SK-N-SH (cell line): Measurements from ENCODE around the gene RASA3. TPM values are rescaled to one million over a fixed set of nuclear protein-coding genes. Genes with fewer than 3 reads are reported as not detected.
A peak's percentile ranks its signal among the peaks of the same experiment; 100 is the strongest.

Experiments used
- CTCF ChIA-PET: fragments of 300-600, 350-600 bp; formaldehyde crosslinking; extraction: SDS; loops from one replicate; lab custom pipeline; 2021; lab: Yijun Ruan, JAX
- POLR2A ChIA-PET: fragments of 350-600 bp; sonication (Branson Sonifier 250); formaldehyde crosslinking; extraction: SDS; loops from one replicate; lab custom pipeline; 2020; ENCODE audit warnings: antibody characterized with exemption, inconsistent platforms; lab: Yijun Ruan, JAX
- DNase-seq: peaks from one replicate; pipeline ENCODE4 v3.0.0; 2012
- H2AFZ ChIP-seq: fragments of 200-600 bp; sonication (generic); 2 replicates; pipeline ENCODE4 v1.8.1; 2016; ENCODE audit warnings: antibody characterized with exemption, mild to moderate bottlenecking, low read depth
- H3F3A ChIP-seq: fragments of 200-600 bp; sonication (generic); replicated peaks from 2 replicates; pipeline ENCODE3; 2016; ENCODE audit warnings: antibody characterized with exemption, mild to moderate bottlenecking; ENCODE audit not compliant: insufficient read depth
- H3K27ac ChIP-seq, 2 experiments: fragments of 200-500 bp in 1 of 2; fragments of 200-600 bp in 1 of 2; sonication (Bioruptor generic) in 1 of 2; sonication (generic), shearing (Covaris generic) in 1 of 2; 2 replicates each; pipeline versions ENCODE4 v1.5.1 to v1.6.1; 2014 to 2016; ENCODE audit warnings: low read depth in 2 of 2, inconsistent platforms in 1 of 2, low read length in 1 of 2, mild to moderate bottlenecking in 1 of 2, mixed read lengths in 1 of 2
- H3K27me3 ChIP-seq: fragments of 200-600 bp; sonication (generic), shearing (Covaris generic); 2 replicates; pipeline ENCODE4 v1.6.1; 2016; ENCODE audit warnings: mixed run types; ENCODE audit not compliant: insufficient read depth
- H3K36me3 ChIP-seq, 2 experiments: fragments of 200-500 bp in 1 of 2; fragments of 200-600 bp in 1 of 2; sonication (Bioruptor generic) in 1 of 2; sonication (generic) in 1 of 2; replicated peaks in 1 of 2; 2 replicates each; pipeline versions ENCODE3 to v1.5.1; 2014 to 2016; ENCODE audit warnings: low read length in 1 of 2, mild to moderate bottlenecking in 1 of 2; ENCODE audit not compliant: insufficient read depth in 2 of 2, control insufficient read depth in 1 of 2
- H3K4me1 ChIP-seq, 2 experiments: fragments of 200-500 bp in 1 of 2; fragments of 200-600 bp in 1 of 2; sonication (Bioruptor generic) in 1 of 2; sonication (generic), shearing (Covaris generic) in 1 of 2; 2 replicates each; pipeline versions ENCODE4 v1.5.1 to v1.6.1; 2014 to 2016; ENCODE audit warnings: low read depth in 1 of 2, low read length in 1 of 2, mixed run types in 1 of 2; ENCODE audit not compliant: insufficient read depth in 2 of 2, control insufficient read depth in 1 of 2
- H3K4me2 ChIP-seq: fragments of 200-600 bp; sonication (generic), shearing (Covaris generic); 2 replicates; pipeline ENCODE4 v1.6.1; 2017; ENCODE audit warnings: mixed run types
- H3K4me3 ChIP-seq, 2 experiments: fragments of 200-500 bp in 1 of 2; fragments of 200-600 bp in 1 of 2; sonication (Bioruptor generic) in 1 of 2; sonication (generic), shearing (Covaris generic) in 1 of 2; 2 replicates each; pipeline versions ENCODE4 v1.5.1 to v1.8.1; 2014 to 2016; ENCODE audit warnings: low read depth in 2 of 2, inconsistent platforms in 1 of 2, low read length in 1 of 2, mild to moderate bottlenecking in 1 of 2, mixed read lengths in 1 of 2, moderate library complexity in 1 of 2
- H3K79me2 ChIP-seq: fragments of 200-600 bp; sonication (generic); 2 replicates; pipeline ENCODE4 v1.8.1; 2017; ENCODE audit warnings: mild to moderate bottlenecking; ENCODE audit not compliant: insufficient read depth
- H3K9ac ChIP-seq: fragments of 200-600 bp; sonication (generic); 2 replicates; pipeline ENCODE4 v1.6.1; 2017; ENCODE audit warnings: mixed run types
- H3K9me2 ChIP-seq: fragments of 200-600 bp; sonication (generic); 2 replicates; pipeline ENCODE4 v1.6.1; 2017; ENCODE audit warnings: mixed run types
- H3K9me3 ChIP-seq: fragments of 200-600 bp; sonication (generic); 2 replicates; pipeline ENCODE4 v1.6.1; 2017; ENCODE audit warnings: mixed run types, mild to moderate bottlenecking, moderate library complexity
- H4K20me1 ChIP-seq: fragments of 200-600 bp; sonication (generic); 2 replicates; pipeline ENCODE4 v1.6.1; 2017; ENCODE audit warnings: mild to moderate bottlenecking, mixed run types; ENCODE audit not compliant: insufficient read depth
- CHD2 ChIP-seq: fragments of 150-350 bp; IDR thresholded peaks from 2 replicates; pipeline ENCODE4 v1.6.1; 2018; ENCODE audit warnings: low read length; ENCODE audit not compliant: partially characterized antibody
- ELF1 ChIP-seq: IDR thresholded peaks from 2 replicates; pipeline ENCODE4 v1.4.0; 2012
- FOXM1 ChIP-seq: IDR thresholded peaks from 2 replicates; pipeline ENCODE4 v1.4.0; 2012; ENCODE audit warnings: low read depth, mild to moderate bottlenecking
- GABPA ChIP-seq: IDR thresholded peaks from 2 replicates; pipeline ENCODE4 v1.4.0; 2012; ENCODE audit warnings: low read depth, mild to moderate bottlenecking
- MXI1 ChIP-seq: IDR thresholded peaks from 2 replicates; pipeline ENCODE4 v1.6.1; 2012; ENCODE audit warnings: mild to moderate bottlenecking, low read depth, low read length, improper control_type of control experiment
- RFX5 ChIP-seq: IDR thresholded peaks from 2 replicates; pipeline ENCODE4 v1.6.1; 2012; ENCODE audit warnings: mild to moderate bottlenecking, improper control_type of control experiment, low read length
- SMC3 ChIP-seq: IDR thresholded peaks from 2 replicates; pipeline ENCODE4 v1.6.1; 2012; ENCODE audit warnings: low read depth, low read length, improper control_type of control experiment
- TEAD4 ChIP-seq: IDR thresholded peaks from 2 replicates; pipeline ENCODE4 v1.4.0; 2012; ENCODE audit warnings: mild to moderate bottlenecking, borderline replicate concordance; ENCODE audit not compliant: insufficient read depth
- WGBS: methylation state at CpG from one replicate; pipeline ENCODE4 v1.1.6; 2017; ENCODE audit warnings: low lambda C conversion rate; 5-methylcytosine and 5-hydroxymethylcytosine counted together
- polyA plus RNA-seq, 3 experiments: library from polyadenylated mRNA; depleted of rRNA; stranded (reverse); fragments of >200 nt; gene quantifications; 2 replicates each; pipeline ENCODE4 v1.2.3, GENCODE V29; 2012
- TF ChIP-seq, protein P1 (sequence below): fragments of 150-350 bp; IDR thresholded peaks from 2 replicates; pipeline ENCODE4 v1.6.1; 2017; ENCODE audit warnings: antibody characterized with exemption, low read length, low read depth, borderline replicate concordance
- TF ChIP-seq, protein P2 (sequence below): fragments of 200-600 bp; sonication (generic); IDR thresholded peaks from 2 replicates; pipeline ENCODE4 v1.6.1; 2017; ENCODE audit warnings: antibody characterized with exemption, mild to moderate bottlenecking, moderate library complexity
- TF ChIP-seq, protein P3 (sequence below): IDR thresholded peaks from 2 replicates; pipeline ENCODE4 v1.4.0; 2012; ENCODE audit warnings: low read depth
- TF ChIP-seq, protein P4 (sequence below): IDR thresholded peaks from 2 replicates; pipeline ENCODE4 v1.4.0; 2012; ENCODE audit warnings: low read depth, borderline replicate concordance
- TF ChIP-seq, protein P5 (sequence below): IDR thresholded peaks from 2 replicates; pipeline ENCODE4 v1.6.1; 2012; ENCODE audit warnings: mild to moderate bottlenecking, low read depth, low read length, moderate library complexity
- TF ChIP-seq, protein P6 (sequence below): IDR thresholded peaks from 2 replicates; pipeline ENCODE4 v1.4.0; 2012; ENCODE audit warnings: low read depth, borderline replicate concordance

Gene RASA3
- polyA plus RNA-seq, 1 of the 3 experiments (the other 2 are of a cell fraction), result 25.1 TPM

DNA sequence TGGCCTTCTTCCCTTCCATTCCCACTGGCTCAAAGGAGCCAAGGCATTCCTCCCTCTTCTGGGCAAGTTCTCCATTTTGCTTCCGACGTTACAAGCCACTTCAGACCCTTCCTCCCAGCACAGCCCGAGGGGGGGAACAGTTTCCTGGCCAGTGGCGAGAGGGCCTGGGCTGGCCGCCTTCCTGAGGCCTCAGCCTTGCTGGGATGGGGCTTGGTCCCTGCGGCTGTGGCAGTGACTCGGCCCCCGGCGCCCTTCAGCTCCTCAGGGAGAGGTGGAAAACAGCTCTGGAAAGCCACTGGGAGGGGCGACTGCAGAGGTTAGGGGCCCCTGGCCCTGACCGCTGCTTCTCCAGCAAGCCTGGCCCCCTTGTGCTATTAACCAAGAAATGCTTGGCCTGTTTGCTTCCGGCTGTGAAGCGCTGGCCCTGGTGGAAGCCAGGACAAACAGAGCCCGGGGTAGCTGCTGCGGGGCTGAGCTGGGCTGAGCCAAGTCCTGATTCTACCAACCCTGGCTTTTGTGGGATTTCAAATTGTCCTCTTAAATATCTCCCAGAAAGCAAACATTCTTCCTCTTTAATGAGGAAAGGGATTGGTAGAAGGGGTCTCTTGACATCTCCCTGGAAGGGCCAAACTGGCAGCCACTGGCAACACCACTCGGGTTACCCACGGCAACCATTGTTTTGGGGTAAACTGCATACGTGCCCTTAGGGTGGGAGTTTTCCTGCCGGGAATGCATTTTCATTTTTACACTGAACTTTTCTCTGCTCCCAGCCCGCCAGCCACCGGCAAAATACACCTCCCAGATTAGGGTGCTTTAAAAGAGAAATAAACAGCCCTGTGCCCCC lies 197.2 kb downstream of the RASA3 start:
- POLR2A ChIA-PET, result interaction anchor here (0.5 kb wide), 1 partner anchor 649 kb away, joined by 3 read pairs; no protein-coding TSS in a partner anchor
- Histone ChIP-seq H2AFZ (no peak overlapping the region), H3K9ac (no peak overlapping the region), H3F3A (peaks cover 8% of the 10 kb centered on the region), H3K27ac (no peak overlapping the region), H3K36me3 (no peaks in the 10 kb centered on the region), H4K20me1 (no peaks in the 10 kb centered on the region), H3K4me2 (no peak overlapping the region), H3K79me2 (no peaks in the 10 kb centered on the region), H3K4me1 (peaks cover 0 to 25% of the 10 kb centered on the region in 2 experiments; a peak in 1 of 4 replicates), H3K27me3 (no peaks in the 10 kb centered on the region), H3K9me3 (no peaks in the 10 kb centered on the region), H3K4me3 (no peak overlapping the region), H3K9me2 (no peaks in the 10 kb centered on the region)
- 88% methylated on average over 12 of the region's 21 CpGs for WGBS
- peak; percentile 55 for DNase-seq
- TF ChIP-seq, protein P1, sequence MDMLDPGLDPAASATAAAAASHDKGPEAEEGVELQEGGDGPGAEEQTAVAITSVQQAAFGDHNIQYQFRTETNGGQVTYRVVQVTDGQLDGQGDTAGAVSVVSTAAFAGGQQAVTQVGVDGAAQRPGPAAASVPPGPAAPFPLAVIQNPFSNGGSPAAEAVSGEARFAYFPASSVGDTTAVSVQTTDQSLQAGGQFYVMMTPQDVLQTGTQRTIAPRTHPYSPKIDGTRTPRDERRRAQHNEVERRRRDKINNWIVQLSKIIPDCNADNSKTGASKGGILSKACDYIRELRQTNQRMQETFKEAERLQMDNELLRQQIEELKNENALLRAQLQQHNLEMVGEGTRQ, result no peak
- CTCF ChIA-PET, result interaction anchor here (1.0 kb wide), 1 partner anchor 12 kb away, joined by 3 read pairs; no protein-coding TSS in a partner anchor

DNA sequence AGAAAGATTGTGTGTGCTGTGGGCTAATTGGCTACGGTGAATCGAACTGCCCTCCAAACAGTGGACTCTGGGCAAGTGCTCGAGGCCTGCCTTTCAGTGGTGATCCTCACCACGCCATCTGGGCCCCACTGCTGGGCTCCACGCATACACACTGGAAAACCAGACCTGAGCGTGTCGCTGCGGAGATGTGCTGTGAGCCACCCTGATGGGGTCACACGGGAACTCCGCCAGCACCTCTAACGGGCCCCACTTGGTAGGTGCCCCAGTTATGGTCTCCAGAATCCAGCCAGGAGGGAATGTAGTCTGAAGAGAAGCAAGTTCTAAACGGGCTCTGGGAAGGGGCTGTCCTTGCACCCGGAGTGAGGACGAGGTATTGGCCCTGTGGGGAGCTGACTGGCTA lies 197.8 kb downstream of the RASA3 start:
- Histone ChIP-seq H3K9me3 (no peaks in the 10 kb centered on the region), H3K36me3 (no peaks in the 10 kb centered on the region), H3F3A (peaks cover 8% of the 10 kb centered on the region), H3K4me2 (no peak overlapping the region), H2AFZ (no peak overlapping the region), H3K4me1 (peaks cover 0 to 31% of the 10 kb centered on the region in 2 experiments; a peak in 1 of 4 replicates), H3K79me2 (no peaks in the 10 kb centered on the region), H3K27ac (no peak overlapping the region), H4K20me1 (no peaks in the 10 kb centered on the region), H3K4me3 (no peak overlapping the region), H3K9ac (no peak overlapping the region), H3K9me2 (no peaks in the 10 kb centered on the region), H3K27me3 (no peaks in the 10 kb centered on the region)
- CTCF ChIA-PET, result interaction anchor here (1.0 to 1.3 kb wide), 3 partner anchors 12 to 61 kb away, joined by 3 read pairs; no protein-coding TSS in a partner anchor
- DNase-seq, result peak; percentile 19
- POLR2A ChIA-PET, result no interaction called here
- 70% methylated on average over 4 of the region's 14 CpGs for WGBS
- TF ChIP-seq MXI1, result no peak
- TF ChIP-seq SMC3, result no peak
- TF ChIP-seq GABPA, result no peak
- TF ChIP-seq, protein P2, sequence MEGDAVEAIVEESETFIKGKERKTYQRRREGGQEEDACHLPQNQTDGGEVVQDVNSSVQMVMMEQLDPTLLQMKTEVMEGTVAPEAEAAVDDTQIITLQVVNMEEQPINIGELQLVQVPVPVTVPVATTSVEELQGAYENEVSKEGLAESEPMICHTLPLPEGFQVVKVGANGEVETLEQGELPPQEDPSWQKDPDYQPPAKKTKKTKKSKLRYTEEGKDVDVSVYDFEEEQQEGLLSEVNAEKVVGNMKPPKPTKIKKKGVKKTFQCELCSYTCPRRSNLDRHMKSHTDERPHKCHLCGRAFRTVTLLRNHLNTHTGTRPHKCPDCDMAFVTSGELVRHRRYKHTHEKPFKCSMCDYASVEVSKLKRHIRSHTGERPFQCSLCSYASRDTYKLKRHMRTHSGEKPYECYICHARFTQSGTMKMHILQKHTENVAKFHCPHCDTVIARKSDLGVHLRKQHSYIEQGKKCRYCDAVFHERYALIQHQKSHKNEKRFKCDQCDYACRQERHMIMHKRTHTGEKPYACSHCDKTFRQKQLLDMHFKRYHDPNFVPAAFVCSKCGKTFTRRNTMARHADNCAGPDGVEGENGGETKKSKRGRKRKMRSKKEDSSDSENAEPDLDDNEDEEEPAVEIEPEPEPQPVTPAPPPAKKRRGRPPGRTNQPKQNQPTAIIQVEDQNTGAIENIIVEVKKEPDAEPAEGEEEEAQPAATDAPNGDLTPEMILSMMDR, result no peak
- TF ChIP-seq, protein P3, sequence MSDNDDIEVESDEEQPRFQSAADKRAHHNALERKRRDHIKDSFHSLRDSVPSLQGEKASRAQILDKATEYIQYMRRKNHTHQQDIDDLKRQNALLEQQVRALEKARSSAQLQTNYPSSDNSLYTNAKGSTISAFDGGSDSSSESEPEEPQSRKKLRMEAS, result no peak
- TF ChIP-seq, protein P4, sequence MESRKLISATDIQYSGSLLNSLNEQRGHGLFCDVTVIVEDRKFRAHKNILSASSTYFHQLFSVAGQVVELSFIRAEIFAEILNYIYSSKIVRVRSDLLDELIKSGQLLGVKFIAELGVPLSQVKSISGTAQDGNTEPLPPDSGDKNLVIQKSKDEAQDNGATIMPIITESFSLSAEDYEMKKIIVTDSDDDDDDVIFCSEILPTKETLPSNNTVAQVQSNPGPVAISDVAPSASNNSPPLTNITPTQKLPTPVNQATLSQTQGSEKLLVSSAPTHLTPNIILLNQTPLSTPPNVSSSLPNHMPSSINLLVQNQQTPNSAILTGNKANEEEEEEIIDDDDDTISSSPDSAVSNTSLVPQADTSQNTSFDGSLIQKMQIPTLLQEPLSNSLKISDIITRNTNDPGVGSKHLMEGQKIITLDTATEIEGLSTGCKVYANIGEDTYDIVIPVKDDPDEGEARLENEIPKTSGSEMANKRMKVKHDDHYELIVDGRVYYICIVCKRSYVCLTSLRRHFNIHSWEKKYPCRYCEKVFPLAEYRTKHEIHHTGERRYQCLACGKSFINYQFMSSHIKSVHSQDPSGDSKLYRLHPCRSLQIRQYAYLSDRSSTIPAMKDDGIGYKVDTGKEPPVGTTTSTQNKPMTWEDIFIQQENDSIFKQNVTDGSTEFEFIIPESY, result no peak
- TF ChIP-seq, protein P5, sequence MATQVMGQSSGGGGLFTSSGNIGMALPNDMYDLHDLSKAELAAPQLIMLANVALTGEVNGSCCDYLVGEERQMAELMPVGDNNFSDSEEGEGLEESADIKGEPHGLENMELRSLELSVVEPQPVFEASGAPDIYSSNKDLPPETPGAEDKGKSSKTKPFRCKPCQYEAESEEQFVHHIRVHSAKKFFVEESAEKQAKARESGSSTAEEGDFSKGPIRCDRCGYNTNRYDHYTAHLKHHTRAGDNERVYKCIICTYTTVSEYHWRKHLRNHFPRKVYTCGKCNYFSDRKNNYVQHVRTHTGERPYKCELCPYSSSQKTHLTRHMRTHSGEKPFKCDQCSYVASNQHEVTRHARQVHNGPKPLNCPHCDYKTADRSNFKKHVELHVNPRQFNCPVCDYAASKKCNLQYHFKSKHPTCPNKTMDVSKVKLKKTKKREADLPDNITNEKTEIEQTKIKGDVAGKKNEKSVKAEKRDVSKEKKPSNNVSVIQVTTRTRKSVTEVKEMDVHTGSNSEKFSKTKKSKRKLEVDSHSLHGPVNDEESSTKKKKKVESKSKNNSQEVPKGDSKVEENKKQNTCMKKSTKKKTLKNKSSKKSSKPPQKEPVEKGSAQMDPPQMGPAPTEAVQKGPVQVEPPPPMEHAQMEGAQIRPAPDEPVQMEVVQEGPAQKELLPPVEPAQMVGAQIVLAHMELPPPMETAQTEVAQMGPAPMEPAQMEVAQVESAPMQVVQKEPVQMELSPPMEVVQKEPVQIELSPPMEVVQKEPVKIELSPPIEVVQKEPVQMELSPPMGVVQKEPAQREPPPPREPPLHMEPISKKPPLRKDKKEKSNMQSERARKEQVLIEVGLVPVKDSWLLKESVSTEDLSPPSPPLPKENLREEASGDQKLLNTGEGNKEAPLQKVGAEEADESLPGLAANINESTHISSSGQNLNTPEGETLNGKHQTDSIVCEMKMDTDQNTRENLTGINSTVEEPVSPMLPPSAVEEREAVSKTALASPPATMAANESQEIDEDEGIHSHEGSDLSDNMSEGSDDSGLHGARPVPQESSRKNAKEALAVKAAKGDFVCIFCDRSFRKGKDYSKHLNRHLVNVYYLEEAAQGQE, result no peak
- TF ChIP-seq, protein P6, sequence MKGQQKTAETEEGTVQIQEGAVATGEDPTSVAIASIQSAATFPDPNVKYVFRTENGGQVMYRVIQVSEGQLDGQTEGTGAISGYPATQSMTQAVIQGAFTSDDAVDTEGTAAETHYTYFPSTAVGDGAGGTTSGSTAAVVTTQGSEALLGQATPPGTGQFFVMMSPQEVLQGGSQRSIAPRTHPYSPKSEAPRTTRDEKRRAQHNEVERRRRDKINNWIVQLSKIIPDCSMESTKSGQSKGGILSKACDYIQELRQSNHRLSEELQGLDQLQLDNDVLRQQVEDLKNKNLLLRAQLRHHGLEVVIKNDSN, result no peak
- no peak for TF ChIP-seq FOXM1
- no peak for TF ChIP-seq CHD2
- no peak for TF ChIP-seq ELF1
- TF ChIP-seq RFX5, result no peak
- TF ChIP-seq, protein P1, result no peak
- TF ChIP-seq TEAD4, result no peak
